Measurements from ENCODE around the gene TSPAN8.
"Not testable (repeated sequence)": the region's sequence is repeated elsewhere in the genome, so short reads cannot be mapped to it uniquely, and the experiment has no call there.

The TSPAN8 gene

GRCh38 chr12:71164166-71164565, 6.4 kb upstream of the TSPAN8 start:
- no peak for DNase-seq

- DNase-seq: no peak
Observed at GRCh38 chr12:71162832-71163763, 5.3 kb upstream of the TSPAN8 start.

- DNase-seq: no peak
Observed at GRCh38 chr12:71161591-71161990, 3.8 kb upstream of the TSPAN8 start.

GRCh38 chr12:71160585-71160984, 2.8 kb upstream of the TSPAN8 start:
- DNase-seq: no peak

- no peak for DNase-seq
Observed at GRCh38 chr12:71159878-71160277, 2.1 kb upstream of the TSPAN8 start.

- no peak for DNase-seq
Observed at GRCh38 chr12:71159264-71159663, 1.5 kb upstream of the TSPAN8 start.

- no peak for DNase-seq
Observed at GRCh38 chr12:71158361-71158882, 623 bp upstream of the TSPAN8 start.

- DNase-seq: no peak
Observed at GRCh38 chr12:71155225-71155624, 2.6 kb downstream of the TSPAN8 start.

GRCh38 chr12:71152851-71153250, 4.9 kb downstream of the TSPAN8 start:
- no peak for DNase-seq

GRCh38 chr12:71150041-71150440, 7.8 kb downstream of the TSPAN8 start:
- not testable (repeated sequence) for DNase-seq

- DNase-seq: no peak
Observed at GRCh38 chr12:71144682-71145081, 13.1 kb downstream of the TSPAN8 start.

- no peak for DNase-seq
Observed at GRCh38 chr12:71142956-71143355, 14.8 kb downstream of the TSPAN8 start.

GRCh38 chr12:71142016-71142415, 15.8 kb downstream of the TSPAN8 start:
- no peak for DNase-seq

- DNase-seq: no peak
Observed at GRCh38 chr12:71141378-71141926, 16.3 kb downstream of the TSPAN8 start.

GRCh38 chr12:71139153-71139735, 18.6 kb downstream of the TSPAN8 start:
- no peak for DNase-seq

- no peak for DNase-seq
Observed at GRCh38 chr12:71138011-71138410, 19.8 kb downstream of the TSPAN8 start.

- no peak for DNase-seq
Observed at GRCh38 chr12:71135812-71136176, 22.0 kb downstream of the TSPAN8 start.

- DNase-seq: no peak
Observed at GRCh38 chr12:71135077-71135811, 22.6 kb downstream of the TSPAN8 start.

- no peak for DNase-seq
Observed at GRCh38 chr12:71134405-71134804, 23.4 kb downstream of the TSPAN8 start.

- DNase-seq: no peak
Observed at GRCh38 chr12:71130521-71131069, 27.2 kb downstream of the TSPAN8 start.

- no peak for DNase-seq
Observed at GRCh38 chr12:71129364-71129763, 28.4 kb downstream of the TSPAN8 start.

GRCh38 chr12:71128191-71128788, 29.5 kb downstream of the TSPAN8 start:
- no peak for DNase-seq

Measured in stimulated activated CD4-positive, alpha-beta T cell treated with anti-CD3 and anti-CD28 coated beads, Interleukin-4, amount 100 ng/mL, for 1 hour (primary cell).